GM19238 (cell line): ENCODE data around the gene CHRNB4.

ENCODE experiments used
- DNase-seq: peaks from one replicate; pipeline ENCODE4 v3.0.0; 2011; ENCODE audit warnings: low spot score; ENCODE audit not compliant: insufficient read length

The CHRNB4 gene

GRCh38 chr15:78634210-78635145 lies 6.5 kb downstream of the CHRNB4 start:
- DNase-seq: no peak

DNA sequence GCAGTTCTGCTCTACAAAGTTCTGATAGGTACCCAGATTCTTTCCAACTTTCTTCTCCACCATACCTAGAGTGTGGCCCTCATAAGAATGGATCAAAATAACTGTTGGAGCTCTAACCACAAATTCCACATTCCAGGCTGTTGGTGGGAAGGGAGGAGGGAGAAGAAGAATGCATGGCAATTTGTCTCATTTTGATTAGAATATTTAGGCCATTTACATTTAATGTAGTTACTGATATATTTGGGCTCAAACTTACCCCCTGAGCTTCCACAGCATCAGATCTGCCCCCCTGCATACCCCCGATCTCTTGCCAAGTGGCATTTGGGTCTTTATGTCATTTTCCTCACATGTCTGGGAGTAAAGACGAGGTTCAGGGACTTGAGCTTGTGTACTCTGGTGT lies 7.7 kb downstream of the CHRNB4 start:
- DNase-seq: no peak

GRCh38 chr15:78630886-78631633 lies 9.9 kb downstream of the CHRNB4 start:
- no peak for DNase-seq

DNA sequence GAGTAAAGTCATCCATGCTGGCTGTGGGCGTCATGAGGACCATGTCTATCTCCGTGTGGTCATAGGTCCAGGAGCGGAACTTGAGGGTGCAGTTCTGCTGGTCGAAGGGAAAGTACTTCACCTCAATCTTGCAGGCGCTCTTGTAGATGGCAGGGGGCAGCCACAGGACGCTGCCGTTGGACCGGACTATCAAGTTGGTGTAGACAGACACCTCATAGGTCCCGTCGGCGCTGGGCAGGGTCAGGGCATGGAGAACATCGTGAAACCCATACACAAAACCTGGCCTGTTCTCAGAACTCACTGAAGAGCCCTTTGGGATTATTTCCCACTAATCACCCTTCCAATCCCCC lies 11.3 kb downstream of the CHRNB4 start:
- DNase-seq: no peak

DNA sequence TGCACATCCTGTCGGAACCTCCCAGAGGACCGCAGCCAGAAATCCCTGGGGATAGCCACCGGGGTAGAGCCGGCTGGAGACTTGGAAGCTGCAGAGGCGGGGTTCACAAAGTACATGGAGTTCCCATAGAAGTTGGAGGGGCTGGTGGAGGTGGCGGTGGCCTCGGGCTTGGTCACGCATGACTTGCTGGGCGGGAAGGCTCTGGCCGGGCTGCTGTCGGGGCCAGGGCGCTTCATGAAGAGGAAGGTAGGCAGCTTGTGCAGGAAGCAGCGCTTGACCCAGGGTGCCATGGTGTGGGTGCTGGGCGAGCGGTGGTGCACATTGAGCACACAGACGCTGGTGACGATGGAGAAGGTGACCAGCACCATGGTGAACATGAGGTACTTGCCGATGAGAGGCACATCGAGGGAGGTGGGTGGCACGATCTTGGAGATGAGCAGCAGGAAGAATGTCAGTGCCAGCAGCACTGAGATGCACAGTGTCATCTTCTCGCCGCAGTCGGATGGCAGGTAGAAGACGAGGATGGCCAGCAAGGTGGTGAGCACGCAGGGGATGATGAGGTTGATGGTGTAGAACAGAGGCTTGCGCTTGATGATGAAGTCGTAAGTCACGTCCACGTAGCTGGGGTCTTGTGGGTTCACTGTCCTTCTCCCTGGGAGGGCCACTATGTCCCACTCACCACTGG lies 11.8 kb downstream of the CHRNB4 start:
- no peak for DNase-seq

- DNase-seq: no peak
Measured at GRCh38 chr15:78628227-78628626, 12.8 kb downstream of the CHRNB4 start.

GRCh38 chr15:78627348-78627747 lies 13.7 kb downstream of the CHRNB4 start:
- no peak for DNase-seq

GRCh38 chr15:78626381-78626995 lies 14.5 kb downstream of the CHRNB4 start:
- DNase-seq: no peak

DNA sequence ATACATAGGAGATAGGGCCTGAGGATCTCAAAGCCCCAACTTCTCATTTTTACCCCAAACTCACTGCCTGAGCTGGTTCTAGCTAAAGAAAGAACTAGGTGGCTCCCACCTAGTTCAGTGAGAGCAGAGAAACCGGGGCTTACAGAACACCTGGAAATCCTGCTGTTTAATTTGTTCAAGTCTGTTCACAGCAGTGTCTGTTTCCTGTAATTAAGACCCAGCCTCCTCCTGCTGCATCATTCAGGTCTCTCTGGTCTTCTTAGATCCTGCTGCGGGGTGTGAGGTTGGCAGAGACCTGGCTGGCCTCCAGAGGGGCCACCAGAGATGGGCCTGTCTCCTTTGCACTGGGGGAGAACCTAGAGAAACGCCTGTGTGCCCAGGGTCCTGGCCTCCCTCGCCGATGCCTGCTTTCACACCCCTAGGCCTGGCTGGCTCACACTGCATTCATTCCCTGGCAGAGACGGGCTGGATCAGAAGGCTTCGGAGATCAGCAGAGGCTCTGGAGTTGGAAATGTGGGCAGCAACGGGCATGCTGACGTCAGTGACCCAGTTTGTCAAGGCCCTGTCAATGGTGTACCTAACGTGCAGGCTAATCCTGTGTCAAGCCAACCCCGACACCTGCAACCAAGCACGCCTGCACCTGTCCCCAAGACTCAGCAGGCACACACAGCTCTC lies 15.3 kb downstream of the CHRNB4 start:
- no peak for DNase-seq

GRCh38 chr15:78624651-78625590 lies 16.1 kb downstream of the CHRNB4 start:
- no peak for DNase-seq

- no peak for DNase-seq
Measured at GRCh38 chr15:78623786-78624497, 17.1 kb downstream of the CHRNB4 start.

DNA sequence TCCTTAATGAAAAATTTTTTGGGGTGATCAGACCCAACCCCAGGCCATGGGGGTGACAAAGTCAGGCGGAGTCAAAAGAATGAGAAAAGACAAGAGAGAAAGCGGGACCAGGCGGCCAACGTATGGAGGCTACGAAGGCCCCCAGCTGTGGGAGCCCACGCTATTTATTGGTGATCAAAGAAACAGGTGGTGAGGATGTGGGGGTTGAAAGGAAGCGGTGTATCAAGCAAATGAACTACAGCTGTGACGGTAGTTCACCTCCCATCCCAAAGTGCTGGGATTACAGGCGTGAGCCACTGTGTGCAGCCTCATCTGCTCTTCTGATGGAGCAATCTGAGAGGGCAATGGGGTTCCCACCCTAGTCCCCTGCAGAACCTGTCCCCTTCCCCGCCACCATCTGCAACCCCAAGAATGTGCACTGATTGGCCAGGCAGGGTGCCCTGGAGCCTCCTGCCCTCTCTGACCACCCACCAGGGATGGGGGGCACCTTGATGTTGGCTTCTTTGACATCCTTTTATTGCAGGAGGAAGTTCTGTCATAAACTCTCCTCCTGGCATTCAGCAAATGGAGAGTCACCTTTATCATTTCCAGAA lies 19.1 kb downstream of the CHRNB4 start:
- no peak for DNase-seq

DNA sequence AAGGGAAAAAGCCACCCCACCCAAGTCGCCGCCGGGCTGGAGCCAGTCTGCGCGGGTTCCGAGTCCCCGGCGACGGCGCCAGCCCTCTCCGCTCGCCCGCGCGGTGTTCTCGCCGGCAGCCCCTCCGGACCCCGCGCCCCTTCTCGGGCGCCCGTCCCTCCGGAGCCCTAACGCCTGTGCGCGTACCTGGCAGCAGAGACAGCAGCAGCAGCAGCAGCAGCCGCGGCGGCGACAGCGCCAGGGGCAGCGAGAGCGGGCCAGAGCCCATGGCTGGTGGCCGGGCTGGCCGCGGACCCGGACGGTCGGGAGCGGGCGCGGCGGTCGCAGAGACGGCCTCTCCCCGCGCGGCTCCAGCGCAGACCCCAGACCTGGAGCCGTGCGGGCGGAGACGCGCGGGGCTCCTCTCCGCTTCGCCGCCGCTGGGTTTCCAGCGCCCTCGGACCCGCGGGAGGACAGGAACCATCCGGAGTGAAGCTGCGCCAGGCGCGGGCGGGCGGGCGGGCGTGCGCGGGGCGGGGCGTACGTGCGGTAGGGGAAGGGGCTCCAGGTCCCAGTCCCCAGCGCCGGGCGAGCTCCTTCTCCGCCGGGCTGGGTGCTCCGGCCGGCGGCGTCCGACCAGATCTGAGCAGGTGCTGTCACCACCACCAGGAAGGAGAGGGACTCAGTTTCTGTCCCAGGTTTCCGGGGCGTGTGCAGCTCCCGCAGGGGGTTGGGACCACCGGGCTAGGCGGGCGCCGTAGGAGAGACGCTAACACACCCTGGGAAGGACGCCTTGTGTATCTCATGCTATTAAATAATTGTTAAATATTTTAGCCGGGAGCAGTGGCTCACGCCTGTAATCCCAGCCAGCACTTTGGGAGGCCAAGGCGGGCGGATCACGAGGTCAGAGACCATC lies 20.2 kb downstream of the CHRNB4 start, which contains the start of gene CHRNA3:
CHRNA3 (minus strand) TSS at position 470 of the 895 bp plus-strand sequence; CDS start at position 268, 202 bp downstream.
- no peak for DNase-seq

- no peak for DNase-seq
Measured at GRCh38 chr15:78620021-78620526, 20.9 kb downstream of the CHRNB4 start.

DNA sequence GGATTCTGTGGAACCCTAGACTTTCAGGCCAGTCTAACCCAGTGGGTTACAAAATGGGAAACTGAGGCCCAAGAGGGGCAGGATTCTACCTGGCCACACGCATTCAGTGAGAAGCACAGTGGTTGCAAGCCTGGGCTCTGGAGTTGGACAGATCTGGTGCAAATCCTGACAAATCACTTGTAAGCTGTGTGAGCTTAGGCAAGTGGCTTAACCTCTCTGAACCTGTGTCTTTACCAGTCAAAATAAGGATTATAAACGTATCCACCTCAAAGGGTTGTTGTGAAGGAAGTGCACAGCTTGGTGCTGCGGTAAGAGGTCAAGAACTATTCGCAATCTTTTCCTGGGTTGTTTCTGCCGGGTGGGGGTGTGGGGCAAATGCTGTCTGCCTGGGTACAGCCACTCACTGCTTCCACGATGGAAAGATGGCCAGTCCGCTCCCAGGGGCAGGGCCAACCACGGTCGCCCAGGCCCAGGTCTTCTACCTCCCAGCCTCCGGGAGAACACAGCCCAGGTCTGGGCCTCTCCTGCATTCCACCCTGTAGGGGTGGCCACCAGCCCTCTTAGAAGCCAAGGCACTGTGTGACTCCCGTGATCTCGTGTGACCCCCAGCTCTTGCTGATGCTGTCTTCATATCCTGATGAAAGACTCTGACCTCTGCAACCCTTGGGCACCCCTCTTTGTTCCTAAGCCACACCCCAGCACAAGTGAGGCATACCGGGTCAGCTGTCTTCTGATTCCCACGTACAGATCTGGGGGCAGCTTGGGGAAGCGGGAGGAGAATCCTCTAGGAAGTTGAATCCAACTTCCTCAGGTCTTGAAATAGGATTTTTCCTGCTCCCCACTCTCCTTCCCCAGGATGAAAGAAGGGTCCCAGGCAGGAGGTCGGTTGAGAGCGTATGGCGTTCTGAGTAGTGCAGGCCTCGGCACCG lies 21.7 kb downstream of the CHRNB4 start:
- DNase-seq: no peak

GRCh38 chr15:78618490-78618934 lies 22.5 kb downstream of the CHRNB4 start:
- DNase-seq: peak; percentile 70
